Activated B cell treated with CpG ODN at 0.5 μM for 24 hours (primary cell): Measurements from ENCODE around the gene RAB28. TPM values are rescaled to one million over a fixed set of nuclear protein-coding genes. Genes with fewer than 3 reads are reported as not detected.
A peak's percentile ranks its signal among the peaks of the same experiment; 100 is the strongest.

ENCODE experiments used
- ATAC-seq: fragments of 200-7000 bp; cut with Tn5 transposase; one replicate; pipeline ENCODE4 v1.10.0; 2021; ENCODE audit warnings: low read depth, mild to moderate bottlenecking, moderate library complexity
- CTCF ChIA-PET: fragments of 350-600 bp; sonication (Branson Sonifier 250); formaldehyde crosslinking; loops from one replicate; lab custom pipeline; 2021; ENCODE audit warnings: antibody characterized with exemption; lab: Charles Lee
- POLR2A ChIA-PET: fragments of 350-600 bp; sonication (Branson Sonifier 250); formaldehyde crosslinking; loops from one replicate; lab custom pipeline; 2021; ENCODE audit warnings: antibody characterized with exemption; lab: Charles Lee
- DNase-seq: peaks from one replicate; pipeline ENCODE4 v3.0.0; 2022
- H3K27ac Mint-ChIP-seq: one replicate; pipeline ENCODE4 v1.8.0; 2020; ENCODE audit warnings: mixed read lengths
- H3K27me3 Mint-ChIP-seq: one replicate; pipeline ENCODE4 v1.8.0; 2021; ENCODE audit warnings: mixed read lengths
- H3K36me3 Mint-ChIP-seq: one replicate; pipeline ENCODE4 v1.8.0; 2021; ENCODE audit warnings: low read depth, mixed read lengths
- H3K4me1 Mint-ChIP-seq: one replicate; pipeline ENCODE4 v1.8.0; 2021; ENCODE audit warnings: mixed read lengths
- H3K4me3 Mint-ChIP-seq: one replicate; pipeline ENCODE4 v1.8.0; 2020; ENCODE audit warnings: mild to moderate bottlenecking, mixed read lengths
- H3K9me3 Mint-ChIP-seq: one replicate; pipeline ENCODE4 v1.8.0; 2020; ENCODE audit warnings: mixed read lengths
- intact Hi-C: fragments of 100-400 bp; cut with micrococcal nuclease; formaldehyde crosslinking; loops from one replicate; pipeline ENCODE4 v1.15.1; 2024
- total RNA-seq: library from RNA; stranded (reverse); gene quantifications from 2 replicates; pipeline ENCODE4 v1.2.3, GENCODE V29; 2022
- TF ChIP-seq, protein P1 (sequence below): fragments of 200-600 bp; IDR thresholded peaks from one replicate; pipeline ENCODE4 v1.8.0; 2022; ENCODE audit warnings: antibody characterized with exemption, mild to moderate bottlenecking

The RAB28 gene
- total RNA-seq, 1 donor from 2014 or later, result 16.9 TPM

DNA sequence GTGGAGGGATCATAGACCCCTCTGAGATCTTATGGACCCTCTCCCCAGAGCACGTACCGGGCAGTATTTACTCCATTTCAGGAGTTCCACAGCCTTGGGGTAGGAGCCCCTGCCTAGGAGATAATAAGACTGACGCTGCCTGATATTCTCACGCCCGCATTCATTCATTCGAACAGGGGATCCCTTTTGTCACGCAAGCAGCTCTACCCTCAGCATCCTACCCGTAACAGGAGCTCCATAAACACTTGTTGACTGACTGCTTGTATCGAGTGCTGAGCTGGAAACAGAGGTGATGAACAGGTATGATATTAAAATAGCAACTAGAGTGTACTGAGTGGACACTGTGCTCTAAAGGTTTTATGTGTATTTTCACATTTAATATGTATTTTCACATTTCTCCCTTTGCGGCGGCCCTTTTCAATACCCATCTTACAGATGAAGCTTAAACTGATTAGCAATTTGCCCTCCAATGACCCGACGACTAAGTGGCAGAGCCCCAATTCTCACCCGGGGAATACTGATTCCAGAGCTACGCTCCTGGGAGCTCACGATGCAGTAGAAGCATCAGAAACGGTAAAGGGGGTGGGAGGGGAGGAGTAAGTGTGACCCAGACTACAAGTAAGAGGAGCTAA is 888 bp downstream of the RAB28 start:
- POLR2A ChIA-PET, result interaction anchor here (0.9 to 1.2 kb wide), 2 partner anchors 45 to 145 kb away, joined by 3 read pairs; no protein-coding TSS in a partner anchor
- CTCF ChIA-PET, result interaction anchor here (1.3 kb wide), 1 partner anchor 171 kb away, joined by 3 read pairs; no protein-coding TSS in a partner anchor
- Mint-ChIP-seq H3K36me3 (peaks cover 12% of the 10 kb centered on the region), H3K9me3 (no peaks in the 10 kb centered on the region), H3K4me3 (peak overlapping the region; percentile 96), H3K27me3 (peaks cover 7% of the 10 kb centered on the region), H3K27ac (peak overlapping the region; percentile 76), H3K4me1 (peaks cover 21% of the 10 kb centered on the region)
- DNase-seq, result no peak
- no peak for ATAC-seq
- TF ChIP-seq, protein P1, sequence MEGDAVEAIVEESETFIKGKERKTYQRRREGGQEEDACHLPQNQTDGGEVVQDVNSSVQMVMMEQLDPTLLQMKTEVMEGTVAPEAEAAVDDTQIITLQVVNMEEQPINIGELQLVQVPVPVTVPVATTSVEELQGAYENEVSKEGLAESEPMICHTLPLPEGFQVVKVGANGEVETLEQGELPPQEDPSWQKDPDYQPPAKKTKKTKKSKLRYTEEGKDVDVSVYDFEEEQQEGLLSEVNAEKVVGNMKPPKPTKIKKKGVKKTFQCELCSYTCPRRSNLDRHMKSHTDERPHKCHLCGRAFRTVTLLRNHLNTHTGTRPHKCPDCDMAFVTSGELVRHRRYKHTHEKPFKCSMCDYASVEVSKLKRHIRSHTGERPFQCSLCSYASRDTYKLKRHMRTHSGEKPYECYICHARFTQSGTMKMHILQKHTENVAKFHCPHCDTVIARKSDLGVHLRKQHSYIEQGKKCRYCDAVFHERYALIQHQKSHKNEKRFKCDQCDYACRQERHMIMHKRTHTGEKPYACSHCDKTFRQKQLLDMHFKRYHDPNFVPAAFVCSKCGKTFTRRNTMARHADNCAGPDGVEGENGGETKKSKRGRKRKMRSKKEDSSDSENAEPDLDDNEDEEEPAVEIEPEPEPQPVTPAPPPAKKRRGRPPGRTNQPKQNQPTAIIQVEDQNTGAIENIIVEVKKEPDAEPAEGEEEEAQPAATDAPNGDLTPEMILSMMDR, result no peak
- intact Hi-C loops, result loop anchor here (2.0 kb wide), 1 partner anchor 104 kb away; no protein-coding TSS in a partner anchor

DNA sequence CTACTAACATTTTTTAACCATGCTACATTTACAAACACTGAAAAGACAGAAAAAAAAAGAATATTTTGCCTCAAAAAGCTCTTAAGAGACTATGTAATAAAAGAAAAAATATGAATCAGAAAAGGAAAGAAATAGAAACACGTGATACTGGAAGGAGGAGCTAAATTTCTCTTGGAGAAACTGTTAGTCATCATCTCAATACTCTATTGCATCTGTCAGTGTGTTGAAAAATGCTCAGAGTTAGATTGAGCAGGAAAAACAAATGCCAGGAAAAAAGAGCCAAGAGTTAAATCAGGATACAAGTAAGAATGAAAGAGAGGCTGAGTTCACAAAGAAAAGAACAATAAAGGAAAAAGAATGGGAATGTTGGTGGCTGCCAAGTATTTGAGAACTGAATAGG is 2.6 kb downstream of the RAB28 start:
- POLR2A ChIA-PET, result no interaction called here
- intact Hi-C loops, result no loop called here
- DNase-seq (no peak), ATAC-seq (no peak)
- TF ChIP-seq, protein P1, result no peak
- peaks cover 21% of the 10 kb centered on the region for H3K4me1 Mint-ChIP-seq
- H3K9me3 Mint-ChIP-seq, result no peaks in the 10 kb centered on the region
- peaks cover 16% of the 10 kb centered on the region for H3K36me3 Mint-ChIP-seq
- H3K4me3 Mint-ChIP-seq, result peak overlapping the region; percentile 53
- CTCF ChIA-PET, result no interaction called here
- no peaks in the 10 kb centered on the region for H3K27me3 Mint-ChIP-seq
- no peak overlapping the region for H3K27ac Mint-ChIP-seq

DNA sequence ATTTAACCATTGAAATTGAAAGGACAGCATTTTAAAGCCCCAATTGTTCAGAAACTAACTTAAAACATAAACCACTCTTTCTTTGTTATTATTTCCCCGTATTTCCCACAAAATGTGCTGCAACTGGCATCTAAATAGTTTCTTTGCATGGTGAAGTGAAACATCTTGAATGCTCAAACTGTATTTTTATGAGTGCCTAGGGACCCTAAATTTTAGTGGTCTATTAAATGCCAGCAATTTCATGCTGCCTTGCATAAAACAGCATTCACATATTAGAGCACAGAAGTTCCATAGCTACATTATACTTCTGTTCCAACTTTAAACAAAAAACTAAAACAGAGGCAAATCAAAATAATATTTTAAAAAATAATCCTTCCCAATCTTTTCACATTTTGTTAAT is 5.4 kb downstream of the RAB28 start:
- Mint-ChIP-seq H3K4me1 (peaks cover 14% of the 10 kb centered on the region), H3K9me3 (no peaks in the 10 kb centered on the region), H3K27me3 (no peaks in the 10 kb centered on the region), H3K4me3 (no peak overlapping the region), H3K27ac (no peak overlapping the region), H3K36me3 (peaks cover 18% of the 10 kb centered on the region)
- TF ChIP-seq, protein P1, result no peak
- POLR2A ChIA-PET, result no interaction called here
- DNase-seq (no peak), ATAC-seq (no peak)
- CTCF ChIA-PET, result no interaction called here
- intact Hi-C loops, result no loop called here

DNA sequence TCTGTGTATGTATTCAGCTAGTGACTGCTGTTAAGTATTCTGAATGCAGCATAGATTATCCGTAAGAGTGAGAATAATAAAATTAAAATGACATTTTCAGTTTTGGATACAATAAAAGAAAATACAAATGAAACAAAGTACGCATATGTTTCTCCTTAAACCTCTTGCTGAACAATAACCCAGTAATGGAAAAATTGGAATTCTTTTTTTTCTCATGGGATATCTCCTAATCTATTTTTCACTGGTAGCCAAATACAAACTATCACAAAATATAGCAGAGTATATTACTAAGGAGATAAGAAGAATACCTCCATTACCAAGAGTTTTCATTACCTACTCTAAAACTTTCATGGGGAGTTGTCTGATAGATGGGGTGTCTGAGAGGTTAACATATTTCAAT is 6.0 kb downstream of the RAB28 start:
- Mint-ChIP-seq H3K9me3 (no peaks in the 10 kb centered on the region), H3K4me1 (peaks cover 10% of the 10 kb centered on the region), H3K27ac (no peak overlapping the region), H3K36me3 (peaks cover 17% of the 10 kb centered on the region), H3K4me3 (no peak overlapping the region), H3K27me3 (no peaks in the 10 kb centered on the region)
- CTCF ChIA-PET, result no interaction called here
- POLR2A ChIA-PET, result no interaction called here
- DNase-seq (no peak), ATAC-seq (no peak)
- TF ChIP-seq, protein P1, result no peak
- intact Hi-C loops, result no loop called here

DNA sequence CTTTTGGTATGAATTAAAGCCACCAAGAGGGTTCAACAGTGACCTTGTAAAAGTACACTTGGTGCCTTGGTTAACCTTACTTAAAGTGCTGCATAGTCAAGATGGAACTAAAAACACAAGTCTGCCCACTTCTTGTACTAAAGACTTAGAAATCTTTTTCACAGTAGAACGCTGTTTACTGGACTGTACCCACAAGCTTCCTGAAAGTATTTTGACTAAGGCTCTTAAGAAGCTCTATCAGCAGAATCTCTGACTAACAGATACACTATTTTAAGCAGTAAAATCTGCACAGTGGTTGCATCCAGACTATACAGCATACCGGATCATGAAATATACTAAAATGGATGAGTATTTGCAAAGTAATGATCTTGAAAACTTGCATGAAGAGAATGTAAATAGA is 7.2 kb downstream of the RAB28 start:
- H3K4me1 Mint-ChIP-seq, result peaks cover 3% of the 10 kb centered on the region
- H3K27me3 Mint-ChIP-seq, result no peaks in the 10 kb centered on the region
- POLR2A ChIA-PET, result no interaction called here
- peaks cover 19% of the 10 kb centered on the region for H3K36me3 Mint-ChIP-seq
- ATAC-seq (no peak), DNase-seq (no peak)
- no peaks in the 10 kb centered on the region for H3K9me3 Mint-ChIP-seq
- CTCF ChIA-PET, result no interaction called here
- TF ChIP-seq, protein P1, result no peak
- intact Hi-C loops, result no loop called here
- H3K4me3 Mint-ChIP-seq, result no peak overlapping the region
- no peak overlapping the region for H3K27ac Mint-ChIP-seq
